Hair follicular keratinocyte (primary cell): ENCODE data around the gene INSYN2B. TPM values are rescaled to one million over a fixed set of nuclear protein-coding genes. Genes with fewer than 3 reads are reported as not detected.

Experiments
- total RNA-seq: library from RNA; depleted of rRNA; stranded (reverse); fragments of >200 nt; gene quantifications from 2 replicates; pipeline ENCODE4 v1.2.3, GENCODE V29; 2015

INSYN2B gene
- total RNA-seq, result 5.6 and 13.8 TPM in 2 replicates

DNA sequence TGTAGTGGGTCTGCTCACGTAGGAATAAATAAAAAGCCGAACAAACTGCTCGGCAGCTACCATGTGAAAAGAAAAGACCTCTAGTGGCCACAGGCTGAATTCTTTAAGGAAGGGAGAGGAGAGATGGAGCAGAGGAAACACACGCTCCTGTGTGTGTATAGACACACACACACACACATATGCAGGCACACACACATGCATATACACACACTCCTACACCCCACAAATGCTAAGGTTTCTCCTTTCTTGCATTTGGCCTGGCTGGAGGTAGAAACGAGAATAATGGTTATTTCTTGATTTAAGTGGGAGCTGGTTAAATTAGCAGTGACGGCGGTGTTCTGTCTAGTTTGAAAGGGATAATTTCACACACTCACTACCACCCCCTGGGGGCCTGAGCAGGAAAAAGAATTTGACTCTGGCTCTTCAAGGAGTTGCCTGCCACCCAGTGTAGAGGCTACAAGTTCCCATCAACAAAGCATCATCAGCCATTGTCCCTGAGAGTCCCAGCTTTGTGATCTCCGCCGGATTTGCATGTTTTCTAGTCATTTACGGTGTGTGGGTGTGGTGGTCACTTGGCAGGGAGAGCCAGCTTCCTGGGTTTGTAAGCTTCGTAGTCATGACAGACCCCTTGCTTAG lies at the start of gene INSYN2B:
Gene INSYN2B, minus strand, starts transcription at position 78 of the 636 bp plus-strand sequence. CDS start 96,597 bp downstream, outside the sequence.

Other genes with a start within 250 kb of the INSYN2B start
- gene FOXI1, start 125.4 kb upstream of the INSYN2B start, total RNA-seq, result not detected in 2 replicates